Inflammatory macrophage treated with lipopolysaccharide for 1 hour (primary cell): ENCODE data around the gene GIMAP8.

Experiments
- DNase-seq, 2 donors: peaks; one replicate each; pipeline ENCODE4 v3.0.0-alpha.2; 2020 to 2022

GIMAP8 gene

DNA sequence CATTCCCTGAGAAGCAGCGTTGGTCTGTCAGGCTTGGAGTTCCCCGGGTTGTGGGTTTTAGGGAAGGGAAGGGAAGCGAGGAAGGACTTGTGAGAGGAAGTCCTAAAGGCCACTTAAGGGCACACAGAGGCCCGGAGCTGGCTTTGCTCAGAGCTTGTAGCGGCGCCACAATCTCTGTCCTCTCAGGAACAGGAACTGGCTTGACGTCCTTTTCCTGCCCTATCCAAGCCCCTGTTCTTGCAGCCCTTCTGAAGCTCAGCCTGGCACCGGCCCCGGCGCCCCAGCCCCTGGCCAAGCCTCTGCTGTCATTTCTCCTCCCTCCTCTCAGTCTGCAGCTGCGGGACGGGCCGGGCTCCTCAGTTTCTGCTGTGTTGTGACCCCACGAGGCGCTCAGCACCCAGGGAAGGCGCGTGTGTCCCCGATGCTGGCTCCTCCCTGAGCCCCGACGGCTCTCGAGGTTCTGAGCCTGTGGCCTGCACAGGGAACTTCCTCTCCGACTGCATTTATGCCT is at the start of gene GIMAP8:
Gene GIMAP8, plus strand, starts transcription at position 140 of the 511 bp plus-strand sequence. CDS start 16,069 bp downstream, outside the sequence.
- DNase-seq: peak; percentile 87 to 97

GRCh38 chr7:150400788-150401423 is 49.5 kb upstream of the GIMAP8 start:
- DNase-seq: no peak

GRCh38 chr7:150401424-150401790 is 49.0 kb upstream of the GIMAP8 start:
- peak; percentile 15 to 23 for DNase-seq

GRCh38 chr7:150401861-150402631 is 48.4 kb upstream of the GIMAP8 start:
- no peak for DNase-seq

GRCh38 chr7:150402671-150403321 is 47.6 kb upstream of the GIMAP8 start:
- no peak for DNase-seq

DNA sequence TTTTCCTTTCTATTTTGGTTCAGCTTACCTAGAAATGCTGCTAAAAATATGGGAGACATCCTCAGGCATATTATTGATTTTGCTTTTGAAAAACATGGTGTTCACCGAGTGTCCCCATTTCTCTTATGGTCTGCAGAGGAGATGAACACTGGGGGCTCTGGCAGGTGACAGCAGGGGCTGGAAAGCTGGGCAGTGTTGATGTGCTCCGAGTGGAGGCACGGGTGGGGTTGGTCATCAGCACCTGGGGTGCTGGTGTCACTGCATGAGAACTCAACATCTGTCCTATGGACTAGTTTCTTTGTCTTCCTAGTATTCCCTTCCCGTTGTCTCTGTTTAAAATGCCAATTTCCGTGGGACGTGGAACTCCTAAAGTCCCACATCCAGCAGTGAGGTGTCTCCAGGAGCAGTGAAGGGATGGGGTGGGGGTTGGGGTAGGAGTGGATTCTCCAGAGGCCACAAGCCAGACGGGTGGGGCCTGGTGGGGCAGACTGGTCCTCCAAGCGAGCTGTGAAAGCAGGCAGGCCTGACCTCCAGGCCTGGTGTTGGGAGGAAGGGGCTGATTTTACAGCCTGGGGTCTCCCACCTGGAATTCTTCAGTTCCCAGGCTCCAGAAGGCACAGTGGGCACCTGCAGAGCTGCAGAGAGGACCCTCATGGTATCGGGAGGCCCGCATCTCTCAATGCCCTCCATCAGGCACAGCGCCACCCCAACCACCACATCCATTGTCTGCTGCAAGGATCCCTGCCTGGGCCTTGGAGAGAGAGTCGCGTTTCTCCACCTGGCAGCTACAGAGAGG is 46.9 kb upstream of the GIMAP8 start:
- DNase-seq: no peak

DNA sequence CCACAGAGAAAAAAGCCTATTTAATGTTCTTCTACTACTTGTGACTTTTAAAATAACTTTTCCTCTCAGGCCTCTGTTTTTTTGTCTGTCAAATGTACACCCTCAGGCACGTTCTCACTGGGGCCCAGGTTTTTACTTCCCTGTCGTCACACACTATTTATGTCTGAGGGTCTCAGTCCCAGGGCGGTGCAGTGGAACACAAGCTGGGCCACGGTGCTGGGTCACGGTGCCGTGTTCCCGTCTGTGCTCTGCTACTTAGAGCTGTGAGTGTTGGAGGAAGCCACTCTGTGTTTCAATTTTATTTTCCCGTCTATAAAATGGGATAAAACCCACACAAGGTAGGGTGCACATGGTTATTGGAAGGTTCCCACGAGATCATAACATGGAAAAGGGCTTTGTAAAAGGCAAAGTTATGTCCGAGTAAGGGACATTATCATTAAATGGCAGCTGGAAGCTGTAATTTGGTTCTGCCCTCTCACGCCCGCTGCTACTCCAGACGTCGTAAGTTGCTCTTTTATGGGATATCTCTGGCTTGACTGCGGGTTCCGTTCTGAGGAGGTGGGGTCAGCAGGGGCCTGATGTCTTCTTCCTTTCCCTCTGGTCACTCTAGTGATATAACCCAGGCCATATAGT is 46.1 kb upstream of the GIMAP8 start:
- DNase-seq: no peak

- DNase-seq: peak; percentile 75 to 78
These were observed 45.4 kb upstream of the GIMAP8 start for GRCh38 chr7:150404805-150405583.

DNA sequence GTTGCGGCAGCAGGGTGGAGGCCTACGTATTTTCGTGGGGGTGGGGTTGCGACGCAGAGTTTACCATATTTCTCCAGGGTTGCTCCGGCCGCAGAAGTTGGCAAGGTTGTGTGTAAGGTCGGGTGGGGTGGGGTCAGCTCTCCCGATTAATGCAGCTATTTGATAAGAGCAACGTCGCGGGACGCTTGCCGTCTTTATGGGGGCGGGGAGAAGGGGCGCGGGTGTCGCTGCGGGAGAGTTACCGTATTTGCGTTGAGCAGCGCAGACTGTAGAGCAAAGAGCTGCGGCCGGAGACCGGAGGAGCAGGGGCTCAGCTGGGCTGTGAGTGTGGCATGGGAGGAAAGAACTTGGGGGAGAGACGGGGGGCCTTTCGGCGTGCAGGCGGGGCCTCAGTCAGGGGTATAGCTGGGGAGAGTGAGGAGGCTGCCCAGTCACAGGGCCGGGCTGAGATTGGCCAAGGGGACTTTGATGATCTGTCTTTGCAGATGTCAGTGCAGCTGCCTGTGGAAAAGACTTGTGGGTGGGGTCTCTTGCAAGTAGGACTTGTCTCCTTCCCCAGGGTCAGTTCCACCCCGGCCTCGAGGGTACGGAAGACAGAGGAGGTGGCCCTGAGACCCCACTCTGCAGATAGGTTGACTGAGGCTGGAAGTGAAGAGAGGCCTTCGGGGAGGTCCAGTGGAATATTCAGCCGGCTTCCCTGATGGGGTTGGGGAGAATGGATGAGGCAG is 44.7 kb upstream of the GIMAP8 start:
- peak; percentile 3 to 43 for DNase-seq

DNA sequence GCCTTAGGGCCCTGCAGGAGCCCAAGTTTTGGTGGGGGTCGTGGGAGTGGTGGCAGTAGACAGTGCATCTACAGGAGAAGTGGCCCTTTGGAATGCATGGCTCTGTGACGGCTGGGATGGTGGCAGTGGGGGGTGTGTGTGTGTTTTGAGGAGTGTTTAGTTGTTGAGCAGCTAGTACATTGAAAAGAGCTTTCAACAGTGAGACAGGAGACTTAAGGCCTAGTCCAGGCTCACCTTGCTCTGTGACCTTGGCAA is 44.2 kb upstream of the GIMAP8 start:
- DNase-seq: no peak

- peak; percentile 23 to 37 for DNase-seq
These were observed 43.6 kb upstream of the GIMAP8 start for GRCh38 chr7:150406567-150407421.

DNA sequence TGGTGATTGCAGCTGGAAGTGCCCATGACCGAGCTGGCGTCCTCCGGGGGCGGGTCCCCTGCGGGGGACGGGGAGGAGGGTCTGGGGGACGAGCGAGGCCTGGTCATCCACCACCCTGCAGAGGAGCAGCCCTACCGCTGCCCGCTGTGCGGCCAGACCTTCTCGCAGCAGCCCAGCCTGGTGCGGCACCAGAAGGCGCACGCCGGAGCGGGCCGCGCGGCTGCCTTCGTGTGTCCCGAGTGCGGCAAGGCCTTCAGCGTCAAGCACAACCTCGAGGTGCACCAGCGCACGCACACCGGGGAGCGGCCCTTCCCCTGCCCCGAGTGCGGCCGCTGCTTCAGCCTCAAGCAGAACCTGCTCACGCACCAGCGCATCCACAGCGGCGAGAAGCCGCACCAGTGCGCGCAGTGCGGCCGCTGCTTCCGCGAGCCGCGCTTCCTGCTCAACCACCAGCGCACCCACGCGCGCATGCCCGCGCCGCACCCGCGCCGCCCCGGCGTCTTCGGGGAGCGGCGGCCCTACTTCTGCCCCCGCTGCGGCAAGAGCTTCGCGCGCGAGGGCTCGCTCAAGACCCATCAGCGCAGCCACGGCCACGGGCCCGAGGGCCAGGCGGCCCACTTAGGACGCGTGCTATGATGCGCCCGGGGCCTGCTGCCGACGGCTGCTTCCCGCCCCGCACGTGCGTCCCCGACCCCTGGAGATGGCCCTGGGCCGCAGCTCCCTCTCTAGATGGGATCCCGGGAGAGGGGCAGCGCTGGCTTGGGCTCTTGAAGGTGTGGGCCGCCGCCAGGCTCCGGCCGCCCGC is 42.6 kb upstream of the GIMAP8 start:
- DNase-seq: no peak

DNA sequence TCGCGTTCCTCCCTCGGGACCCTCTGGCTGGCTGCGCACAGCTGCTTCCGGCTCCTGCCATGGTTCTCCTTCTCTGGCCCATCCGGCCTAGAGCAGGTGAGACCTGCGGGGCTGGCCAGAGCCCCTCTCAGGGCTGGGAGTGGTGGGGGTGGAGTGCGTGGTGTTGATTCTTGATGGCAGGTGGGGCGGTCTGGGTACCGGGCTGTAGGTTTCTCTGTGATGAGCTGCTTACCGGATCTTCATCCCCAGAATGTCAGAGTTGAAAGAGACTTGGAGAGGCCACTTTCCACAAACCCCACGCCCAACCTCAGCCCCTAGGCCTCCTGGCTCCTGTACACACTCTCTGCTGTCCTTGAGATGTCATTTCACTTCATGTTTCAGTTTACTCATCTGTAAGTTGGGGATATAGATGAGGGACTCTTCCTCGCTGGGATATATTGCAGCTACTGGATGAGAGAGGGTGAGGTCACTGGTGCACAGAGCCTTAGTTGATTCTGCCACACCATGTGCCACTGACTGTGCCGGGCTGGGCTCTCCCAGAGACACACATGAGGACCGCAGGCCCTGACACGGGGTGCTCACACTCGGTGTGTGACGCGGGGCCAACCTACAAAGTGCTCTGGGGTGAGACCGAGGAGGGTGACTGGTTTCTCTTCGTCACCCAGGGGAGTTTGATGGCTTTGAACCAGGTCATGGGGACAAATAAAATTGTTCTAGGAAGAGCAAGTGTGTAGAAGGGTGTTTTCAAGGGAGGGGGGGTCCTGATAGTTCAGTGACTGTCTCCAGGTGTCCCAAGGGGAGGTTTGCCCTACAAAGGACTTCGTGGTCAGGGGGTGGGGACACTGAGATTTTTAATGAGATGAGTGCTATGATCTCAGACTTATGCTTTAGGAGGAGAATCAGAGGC is 41.8 kb upstream of the GIMAP8 start:
- no peak for DNase-seq

- no peak for DNase-seq
These were observed 41.0 kb upstream of the GIMAP8 start for GRCh38 chr7:150409300-150410030.

- DNase-seq: no peak
These were observed 40.3 kb upstream of the GIMAP8 start for GRCh38 chr7:150410131-150410530.

GRCh38 chr7:150410680-150411346 is 39.6 kb upstream of the GIMAP8 start:
- no peak for DNase-seq

GRCh38 chr7:150411606-150412005 is 38.8 kb upstream of the GIMAP8 start:
- DNase-seq: no peak
